HFFc6 (cell line): ENCODE measurements around the gene TMX2. TPM values are rescaled to one million over a fixed set of nuclear protein-coding genes. Genes with fewer than 3 reads are reported as not detected.

ENCODE experiments used
- DNase-seq: peaks from one replicate; pipeline ENCODE4 v3.0.0-alpha.2; 2018
- H3K27ac Mint-ChIP-seq: 2 replicates; pipeline ENCODE4 v1.8.0; 2020; ENCODE audit warnings: mild to moderate bottlenecking, mixed read lengths
- H3K27me3 Mint-ChIP-seq: 2 replicates; pipeline ENCODE4 v1.8.0; 2021; ENCODE audit warnings: mild to moderate bottlenecking, moderate library complexity, mixed read lengths; ENCODE audit not compliant: insufficient read depth
- H3K36me3 Mint-ChIP-seq: 2 replicates; pipeline ENCODE4 v1.8.0; 2021; ENCODE audit warnings: low read depth, mixed read lengths
- H3K4me1 Mint-ChIP-seq: 2 replicates; pipeline ENCODE4 v1.8.0; 2020; ENCODE audit warnings: low read depth, mixed read lengths
- H3K4me3 Mint-ChIP-seq: 2 replicates; pipeline ENCODE4 v1.8.0; 2020; ENCODE audit warnings: mild to moderate bottlenecking, moderate library complexity, mixed read lengths
- H3K9me3 Mint-ChIP-seq: 2 replicates; pipeline ENCODE4 v1.8.0; 2020; ENCODE audit warnings: mild to moderate bottlenecking, mixed read lengths
- CTCF ChIP-seq: fragments of 200-600 bp; sonication (generic); IDR thresholded peaks from 2 replicates; pipeline ENCODE4 v1.5.0; 2021; ENCODE audit warnings: antibody characterized with exemption, mild to moderate bottlenecking
- total RNA-seq, 6 experiments: library from RNA; stranded (reverse); fragmentation: NEBNext Ultra II Directional; extraction: Animal tissue kit (Norgen Biotek cat#: 25700); gene quantifications; 2 replicates in 1 of 6; 3 replicates in 5 of 6; pipeline ENCODE4 v1.2.3, GENCODE V29; 2021

Gene TMX2
- total RNA-seq, 6 experiments from 2014 or later = 89.9 to 113 (median 97.2) TPM

DNA sequence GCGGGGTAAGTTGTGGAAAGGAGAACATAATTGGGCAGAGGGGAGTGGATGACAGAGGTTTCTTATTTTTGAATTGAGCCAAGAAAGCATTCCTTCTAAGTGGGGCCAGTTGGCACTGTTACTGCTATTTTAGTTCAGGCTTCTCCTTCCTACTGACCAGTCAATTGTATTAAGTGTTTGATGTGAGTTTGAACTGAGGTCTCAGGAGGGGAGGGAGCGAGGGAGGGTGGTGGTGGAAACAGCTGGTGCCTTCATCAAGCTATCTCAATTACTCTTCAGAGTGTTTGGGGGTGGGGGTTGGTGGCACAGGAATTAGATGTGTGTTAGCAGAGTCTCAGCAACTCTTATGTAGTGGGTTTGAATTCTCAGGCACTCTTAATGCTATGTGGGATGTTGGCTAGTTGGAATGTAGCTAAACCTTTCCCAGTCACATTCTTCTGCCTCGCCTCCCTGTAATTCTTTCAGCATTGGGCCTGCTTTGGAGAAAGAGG, 63.7 kb downstream of the TMX2 start:
- H3K4me1 Mint-ChIP-seq = peaks cover 88% of the 10 kb centered on the region
- peaks cover 16% of the 10 kb centered on the region for H3K36me3 Mint-ChIP-seq
- H3K9me3 Mint-ChIP-seq = no peaks in the 10 kb centered on the region
- no peak for TF ChIP-seq CTCF
- peak overlapping the region; percentile 96 for H3K27ac Mint-ChIP-seq
- peak; percentile 42 for DNase-seq
- H3K4me3 Mint-ChIP-seq = peak overlapping the region; percentile 77; the same call in 1 of the 2 replicates
- no peaks in the 10 kb centered on the region; the same call in 1 of the 2 replicates for H3K27me3 Mint-ChIP-seq

DNA sequence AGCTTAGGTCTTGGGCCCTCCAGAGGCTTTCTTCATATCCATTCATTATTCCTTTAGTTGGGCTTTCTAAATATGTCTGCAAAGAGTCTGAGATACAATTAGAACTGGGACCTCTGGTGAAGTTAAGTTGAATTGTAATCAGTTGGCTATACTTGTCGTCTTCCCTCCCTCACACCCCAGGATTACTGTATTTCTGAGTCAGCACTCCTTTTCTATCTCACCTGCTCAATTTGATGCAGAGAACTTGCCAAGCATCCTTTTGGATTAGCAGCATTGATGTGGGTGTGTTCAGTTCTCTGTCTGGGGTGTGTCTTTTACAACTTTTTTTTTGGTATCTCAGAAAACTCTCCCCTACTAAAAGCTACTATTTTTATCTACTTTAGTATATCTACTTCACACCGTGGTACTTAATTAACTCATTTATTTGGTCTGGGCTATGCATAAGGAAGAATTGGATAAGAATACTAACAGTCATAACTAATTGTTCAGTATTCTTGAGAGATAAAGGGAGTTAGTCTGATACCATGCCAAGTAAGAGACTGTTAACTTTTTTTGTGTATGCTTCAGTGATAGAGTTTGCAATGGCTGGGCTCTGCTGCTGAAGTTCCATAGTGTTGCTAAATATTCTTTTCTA, 64.3 kb downstream of the TMX2 start:
- H3K36me3 Mint-ChIP-seq = peaks cover 17% of the 10 kb centered on the region
- peak overlapping the region; percentile 77 for H3K4me3 Mint-ChIP-seq
- DNase-seq = no peak
- no peaks in the 10 kb centered on the region; the same call in 1 of the 2 replicates for H3K27me3 Mint-ChIP-seq
- no peaks in the 10 kb centered on the region for H3K9me3 Mint-ChIP-seq
- no peak for TF ChIP-seq CTCF
- H3K4me1 Mint-ChIP-seq = peaks cover 87% of the 10 kb centered on the region
- H3K27ac Mint-ChIP-seq = peak overlapping the region; percentile 96

DNA sequence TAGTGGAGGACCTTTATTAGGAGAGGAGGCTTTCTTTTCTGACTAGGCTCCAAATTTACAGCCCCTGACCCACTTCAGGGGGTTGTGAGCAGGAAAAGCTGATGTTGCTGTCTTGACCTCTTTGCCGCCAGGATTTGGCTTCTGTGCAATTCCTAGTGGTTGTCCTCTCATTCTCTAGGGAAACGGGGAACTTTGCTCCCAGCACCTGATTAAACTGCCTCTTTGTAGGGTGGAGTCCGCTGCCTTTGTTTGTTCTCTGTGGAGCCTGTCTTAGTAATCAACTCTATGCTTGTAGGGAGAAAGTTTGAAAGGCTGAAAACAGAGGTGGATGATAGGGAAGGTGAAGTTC, 65.5 kb downstream of the TMX2 start:
- DNase-seq = no peak
- no peak for TF ChIP-seq CTCF
- no peaks in the 10 kb centered on the region; the same call in 1 of the 2 replicates for H3K27me3 Mint-ChIP-seq
- H3K4me3 Mint-ChIP-seq = peak overlapping the region; percentile 77
- peak overlapping the region; percentile 96 for H3K27ac Mint-ChIP-seq
- no peaks in the 10 kb centered on the region for H3K9me3 Mint-ChIP-seq
- H3K4me1 Mint-ChIP-seq = peaks cover 82% of the 10 kb centered on the region
- H3K36me3 Mint-ChIP-seq = peaks cover 13% of the 10 kb centered on the region

DNA sequence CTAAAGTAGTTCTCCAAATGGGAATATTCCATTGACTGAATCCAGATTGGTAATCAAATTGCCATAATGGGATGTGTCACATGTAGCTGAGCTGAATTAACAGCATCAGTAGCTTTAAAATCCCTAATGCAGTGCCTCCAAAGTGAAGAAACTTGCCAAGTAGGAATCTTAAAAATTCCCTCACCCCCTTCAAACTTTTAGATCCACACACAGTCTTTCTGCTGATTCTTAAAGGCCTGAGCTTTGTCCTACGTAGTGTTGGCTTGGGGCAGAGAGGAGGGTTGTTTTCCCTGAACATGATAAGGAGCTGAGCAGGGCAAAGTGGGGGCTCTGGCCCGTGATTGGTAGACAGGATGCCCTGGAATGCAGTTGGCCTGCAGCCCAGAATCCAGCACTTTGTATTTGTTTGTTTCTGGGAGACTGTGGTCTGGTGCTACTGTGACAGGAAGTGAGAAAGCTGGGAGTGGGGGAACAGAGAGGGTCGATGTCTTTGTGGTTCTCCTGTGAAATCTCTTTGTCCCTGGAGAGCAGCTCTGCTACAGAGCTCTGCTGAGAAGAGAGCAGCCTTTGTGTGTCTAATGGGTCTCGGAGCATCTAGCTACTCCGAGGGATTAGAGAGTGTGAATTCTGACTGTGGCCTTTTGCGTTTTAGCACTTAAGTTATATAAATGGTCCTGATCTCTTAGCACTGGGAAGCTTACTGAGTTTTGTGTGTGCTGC, 66.1 kb downstream of the TMX2 start:
- Mint-ChIP-seq H3K4me1 (peaks cover 79% of the 10 kb centered on the region), H3K4me3 (peak overlapping the region; percentile 77), H3K36me3 (peaks cover 11% of the 10 kb centered on the region), H3K27ac (peak overlapping the region; percentile 96), H3K9me3 (no peaks in the 10 kb centered on the region), H3K27me3 (no peaks in the 10 kb centered on the region; the same call in 1 of the 2 replicates)
- DNase-seq = peak; percentile 95
- TF ChIP-seq CTCF = no peak

DNA sequence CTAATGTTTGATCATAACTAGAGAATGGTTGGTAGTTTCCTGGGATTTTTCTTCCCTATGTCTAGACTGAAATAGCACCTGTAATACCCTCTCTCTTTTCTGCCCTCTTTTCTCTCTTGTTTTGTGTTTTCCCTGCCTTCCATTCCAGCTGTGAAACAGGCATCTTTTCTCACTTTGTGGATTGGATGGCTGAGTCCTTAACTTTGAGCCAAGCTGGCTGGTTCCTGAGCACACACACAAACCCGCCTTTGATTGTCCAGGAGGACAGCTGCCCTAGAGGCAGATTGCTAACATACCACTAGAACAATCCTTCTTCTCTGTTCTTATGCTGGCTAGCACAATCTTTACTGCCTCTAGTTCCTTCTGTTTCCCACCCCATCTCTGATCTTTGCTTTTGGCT, 66.9 kb downstream of the TMX2 start:
- Mint-ChIP-seq H3K4me3 (peak overlapping the region; percentile 77), H3K4me1 (peaks cover 74% of the 10 kb centered on the region), H3K27ac (peak overlapping the region; percentile 96), H3K27me3 (no peaks in the 10 kb centered on the region; the same call in 1 of the 2 replicates), H3K36me3 (peaks cover 11% of the 10 kb centered on the region), H3K9me3 (no peaks in the 10 kb centered on the region)
- peak; percentile 20; the same call in 1 of the 2 replicates for TF ChIP-seq CTCF
- DNase-seq = peak; percentile 54
